Liver (tissue), 9 donors: ENCODE results near the gene AMIGO1. TPM values are rescaled to one million over a fixed set of nuclear protein-coding genes. Genes with fewer than 3 reads are reported as not detected.

Experiments used
- DNase-seq: peaks from one replicate; pipeline ENCODE4 v3.0.0-alpha.2; 2017; ENCODE audit warnings: low spot score
- H3K27ac ChIP-seq, 2 donors: one replicate each; pipeline ENCODE4 v1.7.0; 2013; ENCODE audit warnings: inconsistent platforms in 2 of 2, low read length in 2 of 2, control low read depth in 1 of 2, low read depth in 1 of 2, mild to moderate bottlenecking in 1 of 2
- H3K27me3 ChIP-seq, 4 donors: one replicate each; pipeline versions ENCODE4 v1.6.1 to v1.7.0; 2013; ENCODE audit warnings: low read length in 3 of 4, inconsistent platforms in 1 of 4, mild to moderate bottlenecking in 1 of 4, moderate library complexity in 1 of 4; ENCODE audit not compliant: control insufficient read depth in 4 of 4, insufficient read depth in 4 of 4
- H3K36me3 ChIP-seq, 4 donors: one replicate each; pipeline versions ENCODE4 v1.6.1 to v1.7.0; 2013; ENCODE audit warnings: low read length in 3 of 4, mild to moderate bottlenecking in 3 of 4, low read depth in 1 of 4, moderate library complexity in 1 of 4; ENCODE audit not compliant: control insufficient read depth in 4 of 4, insufficient read depth in 3 of 4
- H3K4me1 ChIP-seq, 4 donors: one replicate each; pipeline versions ENCODE4 v1.6.1 to v1.7.0; 2013; ENCODE audit warnings: low read length in 3 of 4, mild to moderate bottlenecking in 3 of 4, moderate library complexity in 1 of 4; ENCODE audit not compliant: control insufficient read depth in 4 of 4, insufficient read depth in 4 of 4
- H3K4me3 ChIP-seq, 3 donors: one replicate each; pipeline versions ENCODE4 v1.6.1 to v1.7.0; 2013; ENCODE audit warnings: low read length in 3 of 3, control low read depth in 1 of 3, low read depth in 1 of 3, mild to moderate bottlenecking in 1 of 3
- H3K9ac ChIP-seq, 2 donors: one replicate each; pipeline ENCODE4 v1.7.0; 2013; ENCODE audit warnings: low read length in 2 of 2, mild to moderate bottlenecking in 2 of 2, moderate library complexity in 2 of 2, control low read depth in 1 of 2, low read depth in 1 of 2
- H3K9me3 ChIP-seq, 4 donors: one replicate each; pipeline versions ENCODE4 v1.6.1 to v1.7.0; 2013; ENCODE audit warnings: low read length in 3 of 4; ENCODE audit not compliant: control insufficient read depth in 4 of 4
- CTCF ChIP-seq: fragments of 150-350 bp; IDR thresholded peaks from 2 replicates; pipeline ENCODE4 v1.5.1; 2017; ENCODE audit warnings: improper control_type of control experiment, low read depth, low read length; ENCODE audit not compliant: missing input control
- FOXA1 ChIP-seq: IDR thresholded peaks from 2 replicates; pipeline ENCODE4 v1.6.1; 2016; ENCODE audit warnings: antibody characterized with exemption
- HNF4A ChIP-seq, 2 donors: conservative IDR thresholded peaks; 2 replicates each; pipeline ENCODE4 v1.6.1; 2016; ENCODE audit warnings: antibody characterized with exemption in 2 of 2, mild to moderate bottlenecking in 2 of 2
- HNF4G ChIP-seq: IDR thresholded peaks from 2 replicates; pipeline ENCODE4 v1.6.1; 2016; ENCODE audit warnings: antibody characterized with exemption
- MAX ChIP-seq: IDR thresholded peaks from 2 replicates; pipeline ENCODE4 v1.6.1; 2016; ENCODE audit warnings: antibody characterized with exemption
- RAD21 ChIP-seq, 2 donors: IDR thresholded peaks; 2 replicates each; pipeline ENCODE4 v1.6.1; 2016; ENCODE audit warnings: antibody characterized with exemption in 2 of 2, mild to moderate bottlenecking in 2 of 2
- REST ChIP-seq: IDR thresholded peaks from 2 replicates; pipeline ENCODE4 v1.6.1; 2016; ENCODE audit warnings: antibody characterized with exemption, mild to moderate bottlenecking
- RXRA ChIP-seq, 2 donors: IDR thresholded peaks; 2 replicates each; pipeline ENCODE4 v1.6.1; 2017 to 2018; ENCODE audit warnings: antibody characterized with exemption in 2 of 2, mild to moderate bottlenecking in 1 of 2
- TAF1 ChIP-seq: conservative IDR thresholded peaks from 2 replicates; pipeline ENCODE4 v1.6.1; 2016; ENCODE audit warnings: antibody characterized with exemption, mild to moderate bottlenecking
- ZBTB33 ChIP-seq: IDR thresholded peaks from 2 replicates; pipeline ENCODE4 v1.6.1; 2016; ENCODE audit warnings: antibody characterized with exemption
- WGBS: extraction: QIAGEN DNeasy Blood & Tissue Kit; methylation state at CpG from one replicate; pipeline ENCODE4 v1.1.7; 2013; 5-methylcytosine and 5-hydroxymethylcytosine counted together
- polyA plus RNA-seq, 2 donors: library from polyadenylated mRNA; stranded (reverse) in 1 of 2; unstranded in 1 of 2; fragments of 200-250 nt in 1 of 2; fragments of >200 nt in 1 of 2; fragmentation: Nextera tagmentation in 1 of 2; extraction: Ambion mirVana in 1 of 2; gene quantifications; one replicate each; pipeline versions ENCODE4 v1.2.1 to v1.2.3, GENCODE V29; 2013 to 2015
- total RNA-seq, 2 donors: library from RNA; depleted of rRNA; stranded (reverse); fragments of >200 nt; gene quantifications; one replicate each; pipeline ENCODE4 v1.2.3, GENCODE V29; 2014
- donor health status: healthy.
- donor health status: healthy.
- donor health status: healthy.
- donor health status: healthy.
- donor health status: healthy.

The AMIGO1 gene
- total and polyA plus RNA-seq, 4 donors, result 0.75 to 4.6 (median 1.9) TPM

- TF ChIP-seq FOXA1, result no peak
- no peak for TF ChIP-seq RAD21 (IDR thresholded peaks at IDR 0.05)
- Histone ChIP-seq H3K9me3 (no peaks in the 10 kb centered on the region), H3K4me3 (no peak overlapping the region), H3K27me3 (no peaks in the 10 kb centered on the region), H3K36me3 (no peaks in the 10 kb centered on the region), H3K4me1 (peaks cover 0 to 4% (median 1%) of the 10 kb centered on the region in 4 donors), H3K9ac (no peak overlapping the region), H3K27ac (no peak overlapping the region)
- 86% methylated on average over 9 of the region's 9 CpGs for WGBS
- no peak for DNase-seq
These were observed 18.5 kb upstream of the AMIGO1 start for GRCh38 chr1:109527846-109528695.

GRCh38 chr1:109527098-109527811 lies 17.7 kb upstream of the AMIGO1 start:
- Histone ChIP-seq H3K9ac (no peak overlapping the region), H3K9me3 (no peaks in the 10 kb centered on the region), H3K36me3 (no peaks in the 10 kb centered on the region), H3K27ac (no peak overlapping the region), H3K27me3 (no peaks in the 10 kb centered on the region), H3K4me1 (peaks cover 0 to 2% (median 0%) of the 10 kb centered on the region in 4 donors), H3K4me3 (no peak overlapping the region)
- no peak for DNase-seq
- TF ChIP-seq HNF4A (conservative IDR thresholded peaks at IDR 0.05) (no peak), ZBTB33 (no peak), TAF1 (no peak), CTCF (no peak), HNF4G (no peak), MAX (no peak), REST (no peak), RXRA (IDR thresholded peaks at IDR 0.05) (no peak)
- 78% methylated on average over 14 of the region's 14 CpGs for WGBS
